Keratinocyte (primary cell): ENCODE data around the gene SAFB.

ENCODE experiments used
- EZH2 ChIP-seq: IDR thresholded peaks from one replicate; pipeline ENCODE4 v1.6.1; 2012; ENCODE audit warnings: inconsistent platforms, mild to moderate bottlenecking, low read length, moderate library complexity
- TF ChIP-seq, protein P1 (sequence below), 3 experiments: IDR thresholded peaks in 1 of 3; conservative IDR thresholded peaks in 1 of 3; optimal IDR thresholded peaks in 1 of 3; 2 replicates in 2 of 3; 3 replicates in 1 of 3; pipeline versions ENCODE3 to v1.5.1; 2011; ENCODE audit warnings: low read length in 3 of 3, mild to moderate bottlenecking in 3 of 3, moderate library complexity in 2 of 3, control low read depth in 1 of 3, inconsistent platforms in 1 of 3; ENCODE audit not compliant: insufficient read depth in 2 of 3; ENCODE audit errors: extremely low read depth in 1 of 3

DNA sequence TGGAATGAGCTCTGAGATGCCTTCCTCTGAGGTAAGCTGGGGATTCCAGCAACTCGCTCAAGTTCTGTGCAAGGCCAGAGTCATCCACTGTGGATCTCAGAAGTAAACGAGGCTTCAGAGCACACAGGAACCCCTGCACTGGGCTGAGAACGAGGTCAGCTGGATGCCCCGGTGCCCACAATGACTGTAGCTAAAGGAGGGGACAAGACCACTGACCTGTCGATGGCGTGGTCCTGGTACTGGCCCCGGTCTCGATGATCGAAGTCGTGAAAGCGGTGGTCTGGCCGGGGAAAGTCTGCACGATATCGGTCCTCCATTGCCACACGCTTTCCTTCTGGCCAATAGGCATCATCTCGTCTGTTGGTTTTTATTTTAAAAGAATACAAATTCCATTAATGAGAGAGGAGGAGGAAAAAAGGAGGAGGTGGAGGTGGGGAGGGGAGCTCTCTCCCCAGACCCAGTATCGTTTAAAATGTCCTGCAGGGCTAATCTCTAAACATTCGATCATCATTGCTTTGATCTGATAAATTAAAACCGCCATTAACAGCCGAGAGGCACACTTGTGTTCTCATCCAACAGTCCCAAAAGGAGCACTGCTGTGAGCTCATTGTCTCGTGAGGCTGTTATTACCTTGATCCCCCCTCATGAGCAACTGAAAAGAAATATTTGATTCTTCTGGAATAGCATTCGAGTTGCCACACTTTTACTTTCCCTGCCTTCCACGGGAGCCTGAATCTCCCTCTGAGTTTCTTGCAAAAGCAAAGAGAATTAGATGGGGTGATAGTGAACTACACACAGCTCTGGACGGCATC is 30.1 kb upstream of the SAFB start:
- TF ChIP-seq, protein P1, sequence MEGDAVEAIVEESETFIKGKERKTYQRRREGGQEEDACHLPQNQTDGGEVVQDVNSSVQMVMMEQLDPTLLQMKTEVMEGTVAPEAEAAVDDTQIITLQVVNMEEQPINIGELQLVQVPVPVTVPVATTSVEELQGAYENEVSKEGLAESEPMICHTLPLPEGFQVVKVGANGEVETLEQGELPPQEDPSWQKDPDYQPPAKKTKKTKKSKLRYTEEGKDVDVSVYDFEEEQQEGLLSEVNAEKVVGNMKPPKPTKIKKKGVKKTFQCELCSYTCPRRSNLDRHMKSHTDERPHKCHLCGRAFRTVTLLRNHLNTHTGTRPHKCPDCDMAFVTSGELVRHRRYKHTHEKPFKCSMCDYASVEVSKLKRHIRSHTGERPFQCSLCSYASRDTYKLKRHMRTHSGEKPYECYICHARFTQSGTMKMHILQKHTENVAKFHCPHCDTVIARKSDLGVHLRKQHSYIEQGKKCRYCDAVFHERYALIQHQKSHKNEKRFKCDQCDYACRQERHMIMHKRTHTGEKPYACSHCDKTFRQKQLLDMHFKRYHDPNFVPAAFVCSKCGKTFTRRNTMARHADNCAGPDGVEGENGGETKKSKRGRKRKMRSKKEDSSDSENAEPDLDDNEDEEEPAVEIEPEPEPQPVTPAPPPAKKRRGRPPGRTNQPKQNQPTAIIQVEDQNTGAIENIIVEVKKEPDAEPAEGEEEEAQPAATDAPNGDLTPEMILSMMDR (optimal IDR thresholded peaks at IDR 0.05 in 1 of 3, IDR thresholded peaks at IDR 0.05 in 1 of 3, conservative IDR thresholded peaks at IDR 0.05 in 1 of 3; ENCODE audit: extremely low read depth in 1 of 3, insufficient read depth in 2 of 3, low read length in 3 of 3): no peak
- TF ChIP-seq EZH2: no peak
